H1 (cell line): ENCODE results near the gene ACACA. TPM values are rescaled to one million over a fixed set of nuclear protein-coding genes. Genes with fewer than 3 reads are reported as not detected.

Experiments
- MAFK ChIP-seq: IDR thresholded peaks from 2 replicates; pipeline ENCODE4 v1.6.1; 2012; ENCODE audit warnings: low read depth, mild to moderate bottlenecking, improper control_type of control experiment, low read length
- POU5F1 ChIP-seq: IDR thresholded peaks from 2 replicates; pipeline ENCODE4 v1.6.1; 2011; ENCODE audit warnings: low read depth, mild to moderate bottlenecking, low read length, moderate library complexity
- RBBP5 ChIP-seq: IDR thresholded peaks from 2 replicates; pipeline ENCODE4 v1.7.1; 2012; ENCODE audit warnings: low read depth, mild to moderate bottlenecking, inconsistent platforms, low read length, moderate library complexity, borderline replicate concordance
- polyA plus RNA-seq, 7 experiments: library from polyadenylated mRNA; depleted of rRNA in 3 of 7; stranded (reverse) in 5 of 7; unstranded in 2 of 7; fragments of >200 nt in 5 of 7; fragments of 200-250 nt in 2 of 7; gene quantifications; 1 replicate in 5 of 7; 2 replicates in 1 of 7; 4 replicates in 1 of 7; pipeline versions ENCODE4 v1.2.1 to v1.2.3, GENCODE V29; 2011 to 2013; ENCODE audit warnings: missing spikeins in 2 of 7, mixed read lengths in 2 of 7
- total RNA-seq: library from RNA; stranded (reverse); fragmentation: NEBNext Ultra II Directional; extraction: Animal tissue kit (Norgen Biotek cat#: 25700); gene quantifications from 2 replicates; pipeline ENCODE4 v1.2.1, GENCODE V29; 2021

The ACACA gene
- total and polyA plus RNA-seq, 2 of the 8 experiments (the other 6 are each of a cell fraction or from before 2014, with no cell fraction given) = 74.0 to 160 TPM

DNA sequence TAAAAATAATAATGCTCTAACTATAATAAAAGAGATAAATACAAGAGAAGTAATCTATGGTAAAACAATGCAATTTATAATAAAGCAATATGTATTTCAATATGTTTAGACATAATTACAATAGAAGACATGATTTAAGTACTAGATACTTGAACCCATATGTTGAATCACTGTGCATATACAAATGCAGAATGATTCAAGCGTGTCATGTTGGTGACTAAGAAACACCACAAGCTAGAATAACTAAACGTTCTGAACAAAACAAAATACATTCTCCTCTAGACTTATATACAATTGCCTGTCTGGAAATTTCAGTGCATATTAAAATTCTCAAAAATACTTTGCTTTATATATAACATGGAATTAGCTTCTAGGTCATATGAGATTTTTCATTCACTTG is 11.2 kb upstream of the ACACA start (continued):
- no peak for TF ChIP-seq MAFK
- no peak for TF ChIP-seq POU5F1
- no peak for TF ChIP-seq RBBP5
